ENCODE data around the gene RPL22L1.
"Not testable (repeated sequence)": the region's sequence is repeated elsewhere in the genome, so short reads cannot be mapped to it uniquely, and the experiment has no call there.

RPL22L1 gene

DNA sequence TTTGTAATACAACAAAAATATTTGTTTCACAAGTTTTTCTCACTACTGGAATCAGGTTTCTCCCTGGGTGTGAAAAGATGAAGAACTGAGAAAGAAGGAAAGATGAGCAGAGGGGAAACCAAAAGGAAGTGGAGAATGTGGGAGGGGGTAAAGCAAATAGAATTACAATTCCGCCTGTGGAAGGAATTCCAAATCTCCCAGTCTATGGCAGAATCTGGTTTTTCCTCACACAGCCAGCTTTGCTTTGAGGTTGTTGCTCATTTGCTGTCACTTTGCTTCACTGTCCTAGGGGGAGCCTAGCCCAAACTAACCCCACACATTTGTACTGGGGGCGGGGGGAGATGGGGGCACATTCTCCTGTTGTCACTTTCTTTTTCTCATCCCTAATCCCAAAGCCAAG lies 43.9 kb downstream of the RPL22L1 start:
- no peak for DNase-seq

DNA sequence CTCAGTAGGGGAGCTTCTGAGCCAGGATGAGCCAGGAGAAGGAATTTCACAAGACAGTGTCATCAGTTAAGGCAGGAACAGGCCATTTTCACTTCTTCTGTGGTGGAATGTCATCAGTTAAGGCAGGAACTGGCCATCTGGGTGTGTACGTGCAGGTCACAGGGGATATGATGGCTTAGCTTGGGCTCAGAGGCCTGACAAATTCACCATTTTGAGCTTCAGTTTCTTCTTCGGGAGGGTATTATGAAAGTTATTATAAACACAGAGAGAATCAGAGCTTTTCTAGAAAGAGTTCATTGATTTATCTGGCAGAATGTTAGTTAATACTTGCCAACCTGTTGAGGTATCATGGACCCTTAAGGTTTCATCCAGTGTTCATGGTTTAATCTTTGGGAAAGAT lies 46.4 kb downstream of the RPL22L1 start:
- not testable (repeated sequence) for DNase-seq

GRCh38 chr3:170818325-170818724 lies 51.7 kb downstream of the RPL22L1 start:
- not testable (repeated sequence) for DNase-seq

DNA sequence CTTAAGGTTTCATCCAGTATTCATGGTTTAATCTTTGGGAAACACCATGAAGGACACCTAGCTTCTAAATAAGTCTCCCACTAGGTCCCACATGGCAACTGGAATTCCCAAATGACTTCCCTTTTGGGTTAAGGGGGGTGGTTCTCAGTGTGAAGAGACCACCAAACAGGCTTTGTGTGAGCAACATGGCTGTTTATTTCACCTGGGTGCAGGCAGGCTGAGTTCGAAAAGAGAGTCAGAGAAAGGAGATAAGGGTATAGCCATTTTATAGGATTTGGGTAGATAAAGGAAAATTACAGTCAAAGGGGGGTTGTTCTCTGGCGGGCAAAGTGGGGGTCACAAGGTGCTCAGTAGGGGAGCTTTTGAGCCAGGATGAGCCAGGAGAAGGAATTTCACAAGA lies 52.5 kb downstream of the RPL22L1 start:
- not testable (repeated sequence) for DNase-seq

- DNase-seq, result no peak
These were observed 53.2 kb downstream of the RPL22L1 start for GRCh38 chr3:170816841-170817240.

- DNase-seq, result no peak
These were observed 53.7 kb downstream of the RPL22L1 start for GRCh38 chr3:170816341-170816740.

- DNase-seq, result no peak
These were observed 54.1 kb downstream of the RPL22L1 start for GRCh38 chr3:170815936-170816335.

DNA sequence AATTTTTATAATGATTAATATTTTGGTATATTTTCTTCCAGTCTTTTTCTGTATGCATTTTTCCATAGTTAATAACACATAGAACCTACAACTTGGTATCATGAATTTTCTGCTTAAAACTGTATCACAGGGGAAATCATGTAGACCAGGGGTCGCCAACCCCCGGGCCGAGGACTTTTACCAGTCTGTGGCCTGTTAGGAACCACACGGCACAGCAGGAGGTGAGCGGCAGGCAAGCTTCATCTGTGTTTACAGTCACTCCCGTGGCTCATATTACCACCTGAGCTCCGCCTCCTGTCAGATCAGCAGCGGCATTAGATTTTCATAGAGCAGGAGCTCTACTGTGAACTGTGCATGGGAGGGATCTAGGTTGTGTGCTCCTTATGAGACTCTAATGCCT lies 54.7 kb downstream of the RPL22L1 start:
- peak; percentile 71 to 80 for DNase-seq

All from NCI-H526 (cell line).